Measurements from ENCODE around the gene RDX.
A peak's percentile ranks its signal among the peaks of the same experiment; 100 is the strongest.
"Not testable (repeated sequence)": the region's sequence is repeated elsewhere in the genome, so short reads cannot be mapped to it uniquely, and the experiment has no call there.

RDX gene

GRCh38 chr11:110198031-110198729 lies 98.2 kb downstream of the RDX start:
- DNase-seq: no peak

GRCh38 chr11:110196884-110197420 lies 99.5 kb downstream of the RDX start:
- DNase-seq: no peak

GRCh38 chr11:110196241-110196754 lies 100.1 kb downstream of the RDX start:
- no peak for DNase-seq

DNA sequence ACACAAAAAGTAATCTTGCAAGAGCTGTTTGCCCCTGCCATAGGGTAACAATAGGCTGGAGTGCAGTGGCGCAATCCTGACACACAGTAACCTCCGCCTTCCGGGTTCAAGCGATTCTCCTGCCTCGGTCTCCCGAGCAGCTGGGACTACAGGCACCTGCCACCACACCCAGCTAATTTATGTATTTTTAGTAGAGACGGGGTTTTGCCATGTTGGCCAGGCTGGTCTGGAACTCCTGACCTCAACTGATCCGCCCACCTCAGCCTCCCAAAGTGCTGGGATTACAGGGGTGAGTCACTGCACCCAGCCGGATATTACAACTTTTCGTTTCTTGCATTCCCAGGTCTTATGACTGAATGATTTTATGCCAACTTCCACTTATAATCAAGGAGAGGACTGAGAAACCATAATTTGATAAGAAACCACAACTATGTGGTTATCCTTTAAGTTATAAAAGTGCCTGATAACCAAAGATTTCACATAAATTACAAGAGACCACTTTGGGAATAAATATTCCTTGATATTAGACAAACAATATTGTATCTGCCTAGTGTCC lies 102.1 kb downstream of the RDX start:
- DNase-seq: not testable (repeated sequence)

DNA sequence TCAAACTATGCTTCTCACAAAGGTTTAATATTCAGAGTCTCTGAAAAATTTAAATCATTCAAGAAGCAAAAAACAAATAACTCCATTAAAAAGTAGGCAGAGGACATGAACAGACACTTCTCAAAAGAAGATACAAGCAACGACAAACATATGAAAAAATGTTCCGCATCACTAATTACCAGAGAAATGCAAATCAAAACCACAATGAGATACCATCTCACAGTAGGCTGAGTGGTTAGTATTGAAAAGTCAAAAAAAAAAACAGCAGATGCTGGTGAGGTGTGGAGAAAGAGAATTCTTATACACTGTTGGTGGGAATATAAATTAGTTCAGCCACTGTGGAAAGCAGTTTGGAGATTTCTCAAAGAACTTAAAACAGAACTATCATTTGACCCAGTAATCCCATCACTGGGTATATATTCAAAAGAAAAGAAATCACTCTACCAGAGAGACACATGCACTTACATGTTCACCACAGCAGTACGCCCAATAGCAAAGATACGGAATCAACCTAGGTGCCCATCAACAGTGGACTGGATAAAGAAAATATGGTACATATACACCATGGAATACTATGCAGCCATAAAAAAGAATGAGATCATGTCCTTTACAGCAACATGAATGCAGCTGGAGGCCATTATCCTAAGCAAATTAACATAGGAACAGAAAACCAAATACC lies 103.7 kb downstream of the RDX start:
- not testable (repeated sequence) for DNase-seq

GRCh38 chr11:110190885-110191284 lies 105.5 kb downstream of the RDX start:
- no peak for DNase-seq

GRCh38 chr11:110187731-110188130 lies 108.7 kb downstream of the RDX start:
- no peak for DNase-seq

- no peak for DNase-seq
These were observed 109.5 kb downstream of the RDX start for GRCh38 chr11:110186867-110187266.

DNA sequence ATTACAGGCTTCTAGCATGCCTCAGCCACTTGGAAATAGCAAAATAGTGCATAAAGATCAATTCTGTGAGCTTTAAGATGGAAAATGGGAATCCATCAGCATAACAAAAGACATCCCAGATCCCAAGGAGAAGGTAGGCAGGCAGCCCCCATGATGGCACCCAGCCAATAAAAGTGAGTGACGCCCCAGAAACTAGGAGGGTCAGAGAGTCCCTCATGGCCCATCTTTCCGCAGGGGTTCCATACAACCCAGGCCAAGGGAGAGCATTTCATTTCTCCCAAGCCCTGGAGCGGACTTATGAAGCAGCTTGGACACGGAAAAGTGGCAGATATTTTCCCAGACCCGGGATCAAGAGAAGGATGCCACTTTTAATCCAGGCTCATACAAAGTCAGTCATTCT lies 110.0 kb downstream of the RDX start:
- no peak for DNase-seq

DNA sequence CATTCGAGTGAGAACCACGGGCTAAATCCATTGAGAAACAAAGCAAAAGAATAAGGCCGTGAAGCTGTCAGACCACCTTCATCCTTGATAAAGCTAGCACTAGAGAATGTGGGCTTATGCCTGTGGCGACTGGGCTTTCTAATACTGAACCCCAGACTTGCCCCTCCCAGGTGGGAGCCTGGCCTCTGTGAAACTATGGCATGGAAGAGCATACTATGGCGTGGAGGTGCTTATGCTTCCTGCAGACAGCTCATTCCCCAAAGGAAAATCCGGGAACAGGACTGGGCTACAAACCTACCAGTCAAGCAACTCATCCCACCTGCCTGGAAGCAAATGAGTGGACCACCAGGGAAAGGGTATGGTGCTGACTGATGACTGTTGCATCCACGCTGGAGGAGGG lies 110.8 kb downstream of the RDX start:
- DNase-seq: no peak

GRCh38 chr11:110185121-110185591 lies 111.3 kb downstream of the RDX start:
- no peak for DNase-seq

DNA sequence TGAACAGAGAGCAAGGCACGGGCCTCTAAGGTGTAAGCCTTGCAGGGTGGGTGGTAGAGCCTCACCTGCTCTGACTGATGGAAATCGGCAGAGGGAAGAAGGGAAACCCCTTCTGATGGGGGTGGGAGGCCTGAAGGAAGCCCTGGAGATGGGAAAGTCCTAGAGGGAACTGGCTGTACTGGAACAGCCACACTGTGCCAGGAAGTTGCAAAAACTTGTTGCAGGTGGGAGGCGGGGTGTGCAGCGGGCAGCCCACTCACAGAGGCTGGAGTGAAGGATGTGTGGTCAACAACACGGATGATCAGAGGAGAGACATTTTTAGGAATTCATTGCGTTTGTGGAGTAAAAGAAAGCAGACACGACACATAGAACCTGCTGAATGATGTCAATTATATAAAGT lies 112.0 kb downstream of the RDX start:
- no peak for DNase-seq

GRCh38 chr11:110182886-110183285 lies 113.5 kb downstream of the RDX start:
- no peak for DNase-seq

DNA sequence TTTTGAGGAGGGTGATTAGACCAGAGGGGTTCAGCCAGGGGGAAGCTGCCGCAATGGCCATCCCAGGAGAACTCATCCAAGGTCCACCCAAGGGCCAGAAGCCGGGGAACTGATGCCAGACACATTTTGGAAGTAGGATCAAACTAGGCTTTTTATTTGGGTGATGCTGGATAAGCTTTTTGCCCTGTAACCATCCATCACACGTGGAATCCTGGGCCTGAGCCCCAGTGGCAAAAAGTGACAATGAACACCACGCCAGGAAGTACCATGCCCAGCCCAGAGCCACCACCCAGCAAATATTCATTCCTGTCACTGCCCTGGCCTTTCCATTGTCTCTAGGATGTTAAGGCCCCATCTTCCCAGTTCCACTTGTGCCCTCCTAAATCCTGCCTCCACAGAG lies 117.3 kb downstream of the RDX start:
- no peak for DNase-seq

DNA sequence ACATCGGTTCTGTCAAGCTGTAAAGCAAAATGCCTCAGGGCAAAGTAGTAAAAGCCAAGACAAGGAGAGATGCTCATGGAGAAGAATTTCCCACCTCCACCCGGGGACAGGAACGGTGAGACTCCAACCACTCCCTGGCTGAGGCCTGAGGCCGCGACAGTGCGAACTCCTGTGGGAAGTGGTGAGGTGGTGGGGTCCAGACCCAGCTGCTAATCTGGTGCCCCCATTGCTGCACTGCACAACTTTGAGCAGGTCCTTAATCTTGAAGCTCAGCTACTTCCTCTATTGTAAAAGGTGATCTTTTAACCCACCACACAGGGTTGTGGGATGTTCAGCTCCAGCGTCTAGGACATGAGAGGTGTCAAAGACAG lies 119.3 kb downstream of the RDX start:
- DNase-seq: no peak

GRCh38 chr11:110176366-110177085 lies 119.9 kb downstream of the RDX start:
- no peak for DNase-seq

- DNase-seq: no peak
These were observed 121.6 kb downstream of the RDX start for GRCh38 chr11:110174645-110175310.

DNA sequence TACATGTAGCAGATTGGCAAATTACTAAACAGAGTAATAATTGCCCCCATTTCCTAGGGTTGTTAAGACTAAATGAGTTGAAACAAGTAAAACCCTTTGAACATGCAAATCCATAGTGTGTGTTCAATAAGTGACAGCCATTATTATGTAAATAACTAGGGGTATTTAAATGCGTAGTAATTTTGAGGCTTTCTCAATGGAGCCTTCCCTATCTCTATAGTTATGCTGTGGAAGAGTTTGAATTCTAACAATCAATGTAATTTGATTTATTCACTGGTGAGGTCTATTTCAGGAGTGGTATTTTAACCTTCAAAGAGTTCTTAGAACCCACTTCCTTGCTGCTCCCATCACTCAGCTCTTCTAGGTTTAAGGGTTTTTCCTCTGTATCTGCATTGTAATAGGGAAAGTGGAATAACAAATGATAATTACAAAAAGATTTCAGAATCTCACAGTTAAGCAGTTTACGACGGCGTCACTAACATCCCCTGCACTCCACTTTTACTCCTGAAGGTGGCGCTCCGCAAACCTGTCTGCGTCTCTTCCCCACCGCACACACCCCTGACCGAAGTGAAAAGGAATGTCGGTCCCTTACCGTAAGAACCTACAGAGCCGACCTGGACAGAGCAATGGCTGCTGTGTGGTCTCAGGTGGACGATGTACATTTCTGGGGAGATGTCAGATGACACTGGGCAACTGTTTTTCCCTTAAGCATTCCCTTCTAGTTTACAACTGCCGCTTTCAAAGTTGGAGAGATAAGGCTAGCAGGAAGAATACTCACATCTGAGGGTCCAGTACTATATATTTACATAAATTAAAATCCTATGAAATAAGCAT lies 122.4 kb downstream of the RDX start:
- DNase-seq: peak; percentile 51

GRCh38 chr11:110172468-110173065 lies 123.8 kb downstream of the RDX start:
- DNase-seq: no peak

GRCh38 chr11:110169738-110170137 lies 126.7 kb downstream of the RDX start:
- no peak for DNase-seq
